GM21529 (cell line): Measurements from ENCODE around the gene PDGFRB.
"Not testable (repeated sequence)": the region's sequence is repeated elsewhere in the genome, so short reads cannot be mapped to it uniquely, and the experiment has no call there.

ENCODE experiments used
- ATAC-seq: cut with Tn5 transposase; IDR thresholded peaks from one replicate; pipeline ENCODE4 v1.9.1; 2021; ENCODE audit not compliant: unreplicated experiment

PDGFRB gene

GRCh38 chr5:150092159-150092787 lies 63.4 kb downstream of the PDGFRB start:
- ATAC-seq, result peak; percentile 91

DNA sequence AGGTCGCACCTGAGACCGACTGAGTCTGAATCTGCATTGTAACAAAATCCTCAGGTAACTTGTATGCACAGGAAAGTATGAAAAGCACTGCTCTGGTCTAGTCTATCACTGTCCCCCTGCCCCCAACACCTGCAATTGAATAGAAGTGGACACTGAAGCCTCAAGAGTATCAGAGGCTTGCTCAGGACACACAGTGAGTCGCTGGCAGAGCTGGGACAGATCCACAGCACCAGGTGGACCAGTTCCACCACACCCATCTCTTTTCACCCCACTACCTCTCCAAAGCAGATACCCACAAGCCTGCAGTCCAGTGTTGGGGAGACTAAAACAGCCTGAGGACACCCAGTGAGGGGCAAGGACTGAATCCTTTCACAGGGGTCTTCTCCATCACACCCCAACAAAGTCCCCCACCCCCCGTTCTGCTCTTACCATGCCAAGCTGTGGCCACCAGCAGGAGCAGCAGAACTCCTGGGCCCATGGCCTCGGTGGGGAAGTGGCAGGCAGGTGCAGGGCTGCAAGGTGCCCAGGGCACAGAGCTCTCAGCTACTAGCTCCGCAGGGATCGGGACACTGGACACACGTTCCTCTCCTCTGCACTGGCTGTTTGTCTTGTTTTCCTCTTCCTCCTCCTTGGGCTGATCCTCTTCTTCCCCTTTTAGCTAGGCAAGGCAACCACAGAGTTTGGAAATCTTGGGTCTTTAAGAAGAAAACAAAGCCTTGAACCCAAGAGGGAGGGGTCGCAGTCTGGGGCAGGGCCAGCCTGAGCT lies 69.5 kb downstream of the PDGFRB start, which contains the start of gene CSF1R:
TSS of gene CSF1R (minus strand) at position 605 of the 766 bp plus-strand sequence. CDS start at position 478, 127 bp downstream.
- no peak for ATAC-seq

DNA sequence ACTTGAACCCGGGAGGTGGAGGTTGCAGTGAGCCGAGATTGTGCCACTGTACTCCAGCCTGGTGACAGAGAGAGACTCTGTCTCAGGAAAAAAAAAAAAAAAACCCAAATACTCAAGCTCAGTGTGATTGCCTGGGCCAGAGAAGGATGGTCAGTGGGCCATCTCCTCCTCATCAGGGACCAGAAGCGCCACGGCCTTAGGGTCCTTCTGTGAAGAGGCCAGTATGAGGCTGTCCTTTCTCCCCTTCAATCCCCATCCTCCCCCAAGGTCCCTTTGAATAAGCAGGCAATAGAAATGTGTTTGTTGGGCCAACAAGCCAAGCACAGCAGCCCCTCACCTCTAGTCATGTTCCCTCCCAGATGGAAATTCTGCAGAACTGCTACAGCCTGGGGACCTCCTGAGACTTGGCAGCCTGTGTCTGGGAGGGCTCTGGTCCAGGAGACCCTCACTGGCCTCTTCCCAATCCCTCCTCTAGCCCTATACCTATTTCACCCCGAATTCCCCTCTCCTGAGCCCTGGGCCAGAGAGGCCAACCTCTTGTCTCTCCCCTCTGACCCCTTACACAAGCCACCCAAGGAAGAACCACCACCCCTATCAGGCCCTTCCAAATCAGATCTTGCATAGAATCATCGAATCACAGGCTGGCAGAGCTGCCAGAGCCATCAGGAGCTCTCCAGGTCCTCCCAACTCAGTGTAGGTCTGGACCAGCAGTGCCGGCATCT lies 70.3 kb downstream of the PDGFRB start:
- no peak for ATAC-seq

- not testable (repeated sequence) for ATAC-seq
These were observed 70.9 kb downstream of the PDGFRB start for GRCh38 chr5:150084754-150085153.

DNA sequence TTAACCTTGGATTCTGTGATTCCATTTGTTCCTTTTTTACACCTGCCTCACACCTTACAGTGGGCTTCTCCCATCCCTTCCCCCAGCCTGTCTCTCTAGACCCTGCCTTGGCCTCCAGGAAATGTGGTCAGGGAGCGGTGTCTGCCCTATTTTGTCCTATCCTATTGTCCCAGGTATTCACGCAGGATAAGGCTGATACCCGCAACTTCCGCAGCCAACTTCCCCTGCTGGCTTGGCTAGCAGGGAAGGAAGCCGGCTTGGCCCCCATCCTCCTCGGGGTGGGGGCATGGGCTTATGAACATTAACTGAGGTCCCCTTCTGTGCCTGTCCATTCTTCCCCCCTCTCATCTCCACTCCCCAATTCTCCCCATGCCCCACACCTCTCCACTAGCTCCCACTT lies 72.8 kb downstream of the PDGFRB start:
- no peak for ATAC-seq

DNA sequence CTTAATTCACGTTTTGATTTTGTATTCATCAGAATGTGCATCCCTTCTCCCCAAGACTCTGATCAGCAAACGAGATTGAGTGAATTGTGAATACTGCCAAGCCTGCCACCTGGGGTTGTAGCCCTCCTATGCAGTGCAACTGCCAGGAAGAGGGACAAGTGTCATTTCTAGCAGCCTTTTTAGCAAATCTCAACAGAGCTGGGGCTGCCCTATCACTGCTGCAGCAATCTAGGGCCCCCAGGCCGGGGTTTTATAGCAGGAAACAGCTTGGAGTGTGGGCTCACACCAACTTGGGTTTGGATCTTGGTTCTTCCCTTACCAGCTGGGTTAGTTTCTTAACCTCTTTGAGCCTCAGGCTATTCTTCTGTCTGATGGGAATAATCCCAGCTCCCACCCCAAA lies 73.3 kb downstream of the PDGFRB start:
- peak; percentile 11 for ATAC-seq

DNA sequence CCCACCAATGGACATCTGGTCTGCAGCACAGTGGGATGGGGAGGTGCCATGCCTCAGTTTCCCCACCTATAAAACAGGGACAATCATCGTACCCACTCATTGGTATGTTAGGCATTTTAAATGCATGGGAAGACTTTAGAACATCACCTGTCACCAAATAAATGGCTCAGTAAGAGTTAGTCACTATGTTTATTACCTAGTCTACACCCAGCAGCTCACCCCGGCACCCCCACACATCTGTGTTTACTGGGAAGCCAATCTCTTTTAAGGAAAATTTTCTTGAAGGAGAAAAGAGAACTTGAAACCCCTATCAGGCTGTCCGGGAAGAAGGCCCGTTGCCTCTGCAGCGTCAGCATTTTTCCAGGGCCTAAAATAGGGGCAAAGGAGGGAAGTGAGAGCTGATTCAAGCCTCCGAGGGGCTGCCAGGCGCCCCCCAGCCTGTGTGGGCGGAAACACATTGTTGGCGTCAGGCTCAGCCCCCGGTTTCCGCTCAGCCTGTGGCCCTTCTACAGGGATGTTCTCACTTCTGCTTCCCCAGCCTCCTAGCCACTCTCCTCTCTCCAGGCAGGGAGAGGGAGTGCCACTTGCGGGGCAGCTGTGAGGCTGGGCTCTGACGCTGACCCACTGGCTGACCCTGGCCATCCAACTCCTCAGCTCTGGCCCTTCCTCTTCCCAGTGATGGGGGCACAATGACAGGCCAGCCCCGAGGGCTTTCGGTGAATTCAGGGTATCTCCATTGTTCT lies 73.9 kb downstream of the PDGFRB start:
- peak; percentile 93 for ATAC-seq

- ATAC-seq, result no peak
These were observed 74.8 kb downstream of the PDGFRB start for GRCh38 chr5:150080696-150081435.

GRCh38 chr5:150079909-150080461 lies 75.7 kb downstream of the PDGFRB start:
- no peak for ATAC-seq

DNA sequence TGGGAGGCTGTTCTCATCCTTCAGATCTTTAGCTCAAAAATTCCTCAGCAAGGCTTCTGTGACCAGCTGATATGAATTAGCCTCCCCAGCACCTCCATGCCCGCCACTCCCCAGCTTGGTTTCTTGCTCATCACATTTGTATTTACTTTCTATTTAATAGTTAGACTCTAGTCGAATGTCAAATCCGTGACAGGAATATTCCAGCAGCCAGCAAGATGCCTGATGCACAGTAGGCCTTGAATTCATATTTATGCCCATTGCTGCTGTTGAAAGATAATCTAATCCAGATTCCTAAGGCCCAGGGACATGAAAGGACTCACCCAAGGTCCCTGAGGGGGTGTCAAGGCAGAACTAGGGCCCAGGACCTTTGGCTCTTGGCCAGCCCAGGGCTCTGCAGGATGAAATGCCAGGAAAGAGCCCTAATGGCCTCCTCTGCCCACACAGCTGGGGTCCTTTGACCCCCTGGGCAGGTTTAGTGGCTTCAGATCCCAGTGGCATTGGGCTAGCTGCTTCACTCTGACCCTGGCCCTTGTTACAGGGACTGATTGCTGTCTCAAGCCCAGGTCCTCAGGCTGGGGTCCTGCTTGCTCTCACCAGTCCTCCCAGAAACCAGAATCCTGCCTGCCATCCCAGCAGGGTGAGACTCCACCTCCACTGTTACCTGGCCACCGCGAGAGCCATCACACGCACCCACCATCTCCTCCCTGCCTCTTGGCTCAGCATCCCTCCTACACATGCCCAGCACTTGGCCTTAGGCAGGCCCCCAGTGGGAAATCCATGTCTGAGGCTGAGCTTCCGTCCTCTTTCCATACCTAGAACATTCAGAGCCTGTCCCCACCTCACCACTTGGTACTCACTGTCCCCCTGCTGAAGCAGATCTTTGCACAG lies 76.6 kb downstream of the PDGFRB start:
- no peak for ATAC-seq

DNA sequence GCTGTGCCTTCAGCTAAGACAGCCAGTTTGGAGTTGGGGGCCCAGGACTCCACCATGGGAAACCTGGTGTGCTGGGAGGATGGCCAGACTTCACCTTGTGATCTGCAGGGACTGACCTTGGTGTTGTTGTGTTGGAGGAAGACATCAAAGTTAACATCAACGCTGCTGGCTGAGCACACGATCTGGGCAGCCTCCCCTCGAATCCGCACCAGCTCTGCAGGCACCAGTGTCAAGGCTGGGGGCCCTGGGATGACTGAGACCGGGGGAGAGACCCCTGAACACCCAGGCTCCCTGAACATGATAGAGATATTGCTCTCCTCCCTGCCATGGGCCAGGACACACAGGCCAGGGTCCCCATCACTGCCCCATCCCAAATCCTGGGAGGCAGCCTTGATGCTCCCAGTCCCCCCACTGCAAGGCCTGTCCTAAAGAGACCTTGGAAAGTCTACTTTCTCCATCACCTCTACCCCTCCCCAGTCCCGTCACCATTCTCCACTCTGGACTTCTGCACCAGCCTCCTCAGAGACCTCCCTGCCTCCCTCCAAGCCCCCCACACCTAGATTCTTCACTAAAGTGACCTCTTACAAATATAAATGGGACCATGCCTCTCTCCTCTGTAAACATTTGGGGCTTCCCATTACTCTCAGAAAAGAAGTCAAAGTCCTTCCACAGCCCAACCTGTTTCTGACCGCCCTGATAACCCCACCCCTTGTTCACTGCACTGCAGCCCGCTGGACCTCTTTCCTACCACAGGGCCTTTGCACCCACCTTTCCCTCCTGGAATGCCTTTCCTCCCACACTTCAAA lies 77.4 kb downstream of the PDGFRB start:
- ATAC-seq, result no peak

DNA sequence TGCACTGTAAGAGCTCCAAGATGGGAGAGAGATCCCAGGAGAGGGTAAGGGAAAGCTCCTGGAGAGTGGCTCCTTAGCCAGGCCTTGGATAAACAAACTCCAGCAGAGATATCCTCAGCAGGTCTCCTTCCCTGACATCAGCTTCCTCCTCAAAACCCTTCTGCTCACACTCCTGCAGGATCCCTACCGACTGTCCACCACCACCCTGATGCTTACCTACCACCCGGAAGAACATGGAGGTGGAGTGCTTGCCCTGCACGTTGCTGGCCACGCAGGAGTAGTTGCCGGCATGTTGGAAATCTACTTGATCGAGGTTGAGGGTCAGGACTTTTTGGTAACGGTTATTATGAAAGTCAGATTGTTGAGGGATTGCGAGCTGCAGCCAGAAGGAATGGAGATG lies 78.6 kb downstream of the PDGFRB start:
- no peak for ATAC-seq

GRCh38 chr5:150075806-150076205 lies 79.8 kb downstream of the PDGFRB start:
- no peak for ATAC-seq

- no peak for ATAC-seq
These were observed 80.4 kb downstream of the PDGFRB start for GRCh38 chr5:150075233-150075632.

- no peak for ATAC-seq
These were observed 82.0 kb downstream of the PDGFRB start for GRCh38 chr5:150073677-150074076.

- ATAC-seq, result no peak
These were observed 82.5 kb downstream of the PDGFRB start for GRCh38 chr5:150073086-150073625.

GRCh38 chr5:150070821-150071220 lies 84.8 kb downstream of the PDGFRB start:
- no peak for ATAC-seq
